ENCODE measurements around the gene AQP7. TPM values are rescaled to one million over a fixed set of nuclear protein-coding genes. Genes with fewer than 3 reads are reported as not detected.

The AQP7 gene
- total and polyA plus RNA-seq, 12 donors: 0.33 to 32.5 (median 2.4) TPM; not detected in 2

GRCh38 chr9:33348998-33349397 lies 53.4 kb downstream of the AQP7 start:
- TF ChIP-seq POLR2A (IDR thresholded peaks at IDR 0.05): no peak
- TF ChIP-seq, protein P1, sequence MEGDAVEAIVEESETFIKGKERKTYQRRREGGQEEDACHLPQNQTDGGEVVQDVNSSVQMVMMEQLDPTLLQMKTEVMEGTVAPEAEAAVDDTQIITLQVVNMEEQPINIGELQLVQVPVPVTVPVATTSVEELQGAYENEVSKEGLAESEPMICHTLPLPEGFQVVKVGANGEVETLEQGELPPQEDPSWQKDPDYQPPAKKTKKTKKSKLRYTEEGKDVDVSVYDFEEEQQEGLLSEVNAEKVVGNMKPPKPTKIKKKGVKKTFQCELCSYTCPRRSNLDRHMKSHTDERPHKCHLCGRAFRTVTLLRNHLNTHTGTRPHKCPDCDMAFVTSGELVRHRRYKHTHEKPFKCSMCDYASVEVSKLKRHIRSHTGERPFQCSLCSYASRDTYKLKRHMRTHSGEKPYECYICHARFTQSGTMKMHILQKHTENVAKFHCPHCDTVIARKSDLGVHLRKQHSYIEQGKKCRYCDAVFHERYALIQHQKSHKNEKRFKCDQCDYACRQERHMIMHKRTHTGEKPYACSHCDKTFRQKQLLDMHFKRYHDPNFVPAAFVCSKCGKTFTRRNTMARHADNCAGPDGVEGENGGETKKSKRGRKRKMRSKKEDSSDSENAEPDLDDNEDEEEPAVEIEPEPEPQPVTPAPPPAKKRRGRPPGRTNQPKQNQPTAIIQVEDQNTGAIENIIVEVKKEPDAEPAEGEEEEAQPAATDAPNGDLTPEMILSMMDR (IDR thresholded peaks at IDR 0.05): no peak
- Histone ChIP-seq H3K36me3 (replicated peaks in 1 of 2) (peaks cover 0 to 50% of the 10 kb centered on the region in 2 donors), H3K27ac (peak overlapping the region in 1 of 5 donors; percentile 33), H3K4me3 (no peak overlapping the region), H3K9me3 (replicated peaks in 1 of 3) (no peaks in the 10 kb centered on the region), H3K4me1 (replicated peaks in 1 of 2) (peaks cover 11% of the 10 kb centered on the region in 2 donors), H3K27me3 (no peaks in the 10 kb centered on the region)
- no peak for DNase-seq
- intact Hi-C loops (cut with DNase I): no loop called here
- WGBS, 4 donors: 94 to 96% (median 95%) methylated on average over 4 of the region's 4 CpGs

DNA sequence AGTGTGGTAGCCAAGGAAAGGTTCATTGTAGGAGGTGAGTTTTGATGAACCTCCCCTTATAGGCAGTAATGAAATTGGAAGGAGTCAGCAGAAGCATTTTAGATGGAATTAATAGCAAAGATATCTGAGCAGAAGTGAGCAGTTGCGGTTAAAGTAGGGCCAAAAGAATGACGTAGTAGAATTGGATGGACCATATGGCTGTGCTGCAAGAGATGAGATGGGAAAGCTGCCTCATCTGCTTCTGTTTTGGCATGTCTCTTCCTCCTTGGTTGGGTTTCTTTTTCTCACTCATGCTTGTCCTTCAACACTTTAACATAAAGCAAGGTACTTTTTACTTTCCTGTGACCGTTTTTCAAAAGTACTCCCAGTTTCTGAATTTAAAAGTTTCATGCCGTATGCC lies 55.8 kb downstream of the AQP7 start:
- Histone ChIP-seq H3K27ac (no peak overlapping the region), H3K4me3 (no peak overlapping the region), H3K36me3 (replicated peaks in 1 of 2) (peaks cover 0 to 73% of the 10 kb centered on the region in 2 donors), H3K4me1 (replicated peaks in 1 of 2) (peaks cover 11% of the 10 kb centered on the region in 2 donors), H3K9me3 (replicated peaks in 1 of 3) (no peaks in the 10 kb centered on the region), H3K27me3 (no peaks in the 10 kb centered on the region)
- 91 to 96% (median 95%) methylated on average over 4 of the region's 4 CpGs for WGBS, 4 donors
- TF ChIP-seq, protein P1 (IDR thresholded peaks at IDR 0.05): no peak
- TF ChIP-seq POLR2A (IDR thresholded peaks at IDR 0.05): no peak
- no peak for DNase-seq
- intact Hi-C loops (cut with DNase I): no loop called here

- intact Hi-C loops (cut with DNase I): no loop called here
- DNase-seq: no peak
- Histone ChIP-seq H3K4me1 (replicated peaks in 1 of 2) (no peaks in the 10 kb centered on the region), H3K27ac (no peak overlapping the region), H3K4me3 (no peak overlapping the region), H3K9me3 (replicated peaks in 1 of 3) (no peaks in the 10 kb centered on the region), H3K36me3 (replicated peaks in 1 of 2) (peaks cover 0 to 95% of the 10 kb centered on the region in 2 donors), H3K27me3 (no peaks in the 10 kb centered on the region)
- 72 to 85% (median 84%) methylated on average over 3 of the region's 3 CpGs for WGBS, 4 donors
- TF ChIP-seq POLR2A (IDR thresholded peaks at IDR 0.05): no peak
- TF ChIP-seq, protein P1 (IDR thresholded peaks at IDR 0.05): no peak
Measured at GRCh38 chr9:33344145-33344544, 58.2 kb downstream of the AQP7 start.

DNA sequence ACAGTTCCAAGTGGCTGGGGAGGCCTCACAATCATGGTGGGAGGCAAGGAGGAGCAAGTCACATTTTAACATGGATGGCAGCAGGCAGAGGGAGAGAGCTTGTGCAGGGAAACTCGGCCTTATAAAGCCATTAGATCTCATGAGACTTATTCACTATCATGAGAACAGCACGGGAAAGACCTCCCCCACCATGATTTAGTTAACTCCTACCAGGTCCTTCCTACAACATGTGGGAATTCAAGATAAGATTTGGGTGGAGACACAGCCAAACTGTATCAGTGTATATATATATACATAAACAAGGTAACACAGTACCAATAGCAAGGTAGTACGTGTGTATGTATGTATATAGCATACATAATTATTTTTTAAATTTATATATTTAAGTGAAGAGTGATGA lies 61.2 kb downstream of the AQP7 start:
- DNase-seq: no peak
- TF ChIP-seq, protein P1 (IDR thresholded peaks at IDR 0.05): no peak
- TF ChIP-seq POLR2A (IDR thresholded peaks at IDR 0.05): no peak
- 91 to 97% (median 94%) methylated on average over 3 of the region's 3 CpGs for WGBS, 4 donors
- Histone ChIP-seq H3K4me1 (replicated peaks in 1 of 2) (no peaks in the 10 kb centered on the region), H3K9me3 (replicated peaks in 1 of 3) (no peaks in the 10 kb centered on the region), H3K27ac (no peak overlapping the region), H3K36me3 (replicated peaks in 1 of 2) (peaks cover 0 to 97% of the 10 kb centered on the region in 2 donors), H3K4me3 (no peak overlapping the region), H3K27me3 (no peaks in the 10 kb centered on the region)
- intact Hi-C loops (cut with DNase I): no loop called here

Measured in adrenal gland (tissue), 12 donors.